Measurements from ENCODE around the gene FAM78A. TPM values are rescaled to one million over a fixed set of nuclear protein-coding genes. Genes with fewer than 3 reads are reported as not detected.

The FAM78A gene, protein sequence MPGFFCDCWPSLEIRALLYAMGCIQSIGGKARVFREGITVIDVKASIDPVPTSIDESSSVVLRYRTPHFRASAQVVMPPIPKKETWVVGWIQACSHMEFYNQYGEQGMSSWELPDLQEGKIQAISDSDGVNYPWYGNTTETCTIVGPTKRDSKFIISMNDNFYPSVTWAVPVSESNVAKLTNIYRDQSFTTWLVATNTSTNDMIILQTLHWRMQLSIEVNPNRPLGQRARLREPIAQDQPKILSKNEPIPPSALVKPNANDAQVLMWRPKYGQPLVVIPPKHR
- total RNA-seq, result 0.36 and 0.59 TPM in 2 replicates

DNA sequence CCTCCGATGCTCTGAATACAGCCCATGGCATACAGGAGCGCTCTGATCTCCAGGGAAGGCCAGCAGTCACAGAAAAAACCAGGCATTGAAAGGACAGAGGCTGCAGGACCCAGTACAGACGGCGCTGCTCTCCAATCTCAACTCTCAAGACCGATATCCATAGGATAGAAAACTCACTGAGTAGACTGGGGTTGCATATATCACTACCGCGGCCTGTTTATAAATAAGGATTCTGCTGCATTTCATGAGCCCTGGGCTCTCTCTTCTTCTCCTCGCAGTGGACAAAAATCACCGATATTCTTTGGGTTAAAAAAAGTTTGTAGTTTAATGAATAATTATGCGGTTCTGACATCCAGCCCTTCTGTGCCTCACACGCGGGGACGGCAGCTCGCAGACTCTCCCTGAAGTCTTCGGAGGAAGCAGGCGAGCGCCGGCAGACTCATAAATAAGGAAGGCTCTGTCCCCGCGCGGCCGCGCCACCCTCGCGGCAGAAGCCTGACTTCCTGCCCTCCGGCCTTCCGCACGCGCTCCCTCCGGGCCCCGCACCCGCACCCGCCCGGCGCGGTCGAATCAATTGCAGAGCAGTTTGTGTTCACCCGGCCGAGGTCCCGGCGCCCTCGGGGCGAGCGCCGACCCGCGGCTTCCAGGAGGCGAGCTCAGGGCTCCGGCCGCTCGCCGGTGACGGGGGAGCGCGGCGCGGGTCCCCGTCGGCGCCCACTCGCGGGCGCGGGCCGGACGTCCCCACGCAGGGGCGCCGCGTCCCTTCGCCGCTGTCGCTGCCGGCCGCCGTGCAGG is at the start of gene FAM78A:
FAM78A (minus strand) TSS at position 417 of the 795 bp plus-strand sequence; CDS start at position 86, 331 bp downstream.
- Histone ChIP-seq H3K4me2 (ENCODE audit: insufficient read depth, low read length) (peak within 1 kb of the TSS; percentile 65), H3K4me3 (ENCODE audit: insufficient read depth, low read length) (peak within 1 kb of the TSS; percentile 65), H3K79me2 (ENCODE audit: insufficient read depth, low read length) (no peaks in the 10 kb centered on the region), H3K27ac (ENCODE audit: low read depth, low read length) (no peak within 1 kb of the TSS), H2AFZ (ENCODE audit: low read length) (no peak within 1 kb of the TSS), H3K36me3 (ENCODE audit: insufficient read depth, low read length) (no peaks in the 10 kb centered on the region), H3K9me3 (ENCODE audit: low read depth, low read length) (no peaks in the 10 kb centered on the region), H3K4me1 (ENCODE audit: insufficient read depth, low read length) (no peaks in the 10 kb centered on the region), H3K27me3 (ENCODE audit: insufficient read depth, low read length) (peaks cover 7% of the 10 kb centered on the region), H4K20me1 (ENCODE audit: insufficient read depth, low read length) (no peaks in the 10 kb centered on the region)
- TF ChIP-seq, protein P1, sequence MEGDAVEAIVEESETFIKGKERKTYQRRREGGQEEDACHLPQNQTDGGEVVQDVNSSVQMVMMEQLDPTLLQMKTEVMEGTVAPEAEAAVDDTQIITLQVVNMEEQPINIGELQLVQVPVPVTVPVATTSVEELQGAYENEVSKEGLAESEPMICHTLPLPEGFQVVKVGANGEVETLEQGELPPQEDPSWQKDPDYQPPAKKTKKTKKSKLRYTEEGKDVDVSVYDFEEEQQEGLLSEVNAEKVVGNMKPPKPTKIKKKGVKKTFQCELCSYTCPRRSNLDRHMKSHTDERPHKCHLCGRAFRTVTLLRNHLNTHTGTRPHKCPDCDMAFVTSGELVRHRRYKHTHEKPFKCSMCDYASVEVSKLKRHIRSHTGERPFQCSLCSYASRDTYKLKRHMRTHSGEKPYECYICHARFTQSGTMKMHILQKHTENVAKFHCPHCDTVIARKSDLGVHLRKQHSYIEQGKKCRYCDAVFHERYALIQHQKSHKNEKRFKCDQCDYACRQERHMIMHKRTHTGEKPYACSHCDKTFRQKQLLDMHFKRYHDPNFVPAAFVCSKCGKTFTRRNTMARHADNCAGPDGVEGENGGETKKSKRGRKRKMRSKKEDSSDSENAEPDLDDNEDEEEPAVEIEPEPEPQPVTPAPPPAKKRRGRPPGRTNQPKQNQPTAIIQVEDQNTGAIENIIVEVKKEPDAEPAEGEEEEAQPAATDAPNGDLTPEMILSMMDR (IDR thresholded peaks at IDR 0.05; ENCODE audit: extremely low read depth, low read depth, low read length), result no peak
- peak; percentile 93 for DNase-seq (ENCODE audit: insufficient read length, low spot score, missing footprints)

GRCh38 chr9:131324736-131325679 is 48.7 kb upstream of the FAM78A start:
- Histone ChIP-seq H3K4me1 (ENCODE audit: insufficient read depth, low read length) (no peaks in the 10 kb centered on the region), H3K79me2 (ENCODE audit: insufficient read depth, low read length) (no peaks in the 10 kb centered on the region), H3K4me2 (ENCODE audit: insufficient read depth, low read length) (no peak overlapping the region), H3K27me3 (ENCODE audit: insufficient read depth, low read length) (no peaks in the 10 kb centered on the region), H3K4me3 (ENCODE audit: insufficient read depth, low read length) (no peak overlapping the region), H3K36me3 (ENCODE audit: insufficient read depth, low read length) (no peaks in the 10 kb centered on the region), H4K20me1 (ENCODE audit: insufficient read depth, low read length) (no peaks in the 10 kb centered on the region), H3K27ac (ENCODE audit: low read depth, low read length) (no peak overlapping the region), H3K9me3 (ENCODE audit: low read depth, low read length) (no peaks in the 10 kb centered on the region), H2AFZ (ENCODE audit: low read length) (no peak overlapping the region)
- TF ChIP-seq, protein P1 (IDR thresholded peaks at IDR 0.05; ENCODE audit: extremely low read depth, low read depth, low read length), result no peak
- DNase-seq (ENCODE audit: insufficient read length, low spot score, missing footprints), result peak; percentile 87

DNA sequence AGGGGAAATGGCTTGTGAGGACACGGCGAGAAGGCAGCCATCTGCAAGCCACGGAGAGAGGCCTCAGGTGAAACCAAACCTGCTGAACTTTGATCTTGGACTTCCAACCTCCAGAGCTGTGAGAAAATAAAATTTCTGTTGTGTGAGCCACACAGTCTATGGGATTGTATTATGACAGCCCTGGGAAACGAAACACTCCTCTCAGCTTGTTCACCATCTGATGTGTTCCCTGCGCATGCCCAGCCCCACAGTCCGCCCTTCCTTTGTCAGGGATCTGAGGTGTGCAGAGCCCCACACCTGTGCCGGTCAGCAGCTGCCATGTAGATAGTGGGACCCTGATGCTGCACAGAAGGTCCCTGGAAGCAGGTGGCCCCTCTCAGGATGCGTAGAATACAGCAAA is 47.3 kb upstream of the FAM78A start:
- TF ChIP-seq, protein P1 (IDR thresholded peaks at IDR 0.05; ENCODE audit: extremely low read depth, low read depth, low read length), result no peak

More for the DNA sequence above, 47.3 kb upstream of the FAM78A start:
- peaks cover under 1% of the 10 kb centered on the region for H3K27me3 ChIP-seq (ENCODE audit: insufficient read depth, low read length)
- no peaks in the 10 kb centered on the region for H3K4me1 ChIP-seq (ENCODE audit: insufficient read depth, low read length)
- no peak overlapping the region for H2AFZ ChIP-seq (ENCODE audit: low read length)
- no peaks in the 10 kb centered on the region for H4K20me1 ChIP-seq (ENCODE audit: insufficient read depth, low read length)
- no peak overlapping the region for H3K4me2 ChIP-seq (ENCODE audit: insufficient read depth, low read length)
- no peak overlapping the region for H3K27ac ChIP-seq (ENCODE audit: low read depth, low read length)
- H3K36me3 ChIP-seq (ENCODE audit: insufficient read depth, low read length), result no peaks in the 10 kb centered on the region
- no peak overlapping the region for H3K4me3 ChIP-seq (ENCODE audit: insufficient read depth, low read length)
- no peaks in the 10 kb centered on the region for H3K9me3 ChIP-seq (ENCODE audit: low read depth, low read length)
- DNase-seq (ENCODE audit: insufficient read length, low spot score, missing footprints), result no peak
- H3K79me2 ChIP-seq (ENCODE audit: insufficient read depth, low read length), result no peaks in the 10 kb centered on the region

Data from osteoblast (primary cell).